ENCODE results near the gene MUC5B. TPM values are rescaled to one million over a fixed set of nuclear protein-coding genes. Genes with fewer than 3 reads are reported as not detected.
A peak's percentile ranks its signal among the peaks of the same experiment; 100 is the strongest.

The MUC5B gene
- polyA plus RNA-seq, 4 donors = 0.01 to 0.74 (median 0.23) TPM; not detected in 1

DNA sequence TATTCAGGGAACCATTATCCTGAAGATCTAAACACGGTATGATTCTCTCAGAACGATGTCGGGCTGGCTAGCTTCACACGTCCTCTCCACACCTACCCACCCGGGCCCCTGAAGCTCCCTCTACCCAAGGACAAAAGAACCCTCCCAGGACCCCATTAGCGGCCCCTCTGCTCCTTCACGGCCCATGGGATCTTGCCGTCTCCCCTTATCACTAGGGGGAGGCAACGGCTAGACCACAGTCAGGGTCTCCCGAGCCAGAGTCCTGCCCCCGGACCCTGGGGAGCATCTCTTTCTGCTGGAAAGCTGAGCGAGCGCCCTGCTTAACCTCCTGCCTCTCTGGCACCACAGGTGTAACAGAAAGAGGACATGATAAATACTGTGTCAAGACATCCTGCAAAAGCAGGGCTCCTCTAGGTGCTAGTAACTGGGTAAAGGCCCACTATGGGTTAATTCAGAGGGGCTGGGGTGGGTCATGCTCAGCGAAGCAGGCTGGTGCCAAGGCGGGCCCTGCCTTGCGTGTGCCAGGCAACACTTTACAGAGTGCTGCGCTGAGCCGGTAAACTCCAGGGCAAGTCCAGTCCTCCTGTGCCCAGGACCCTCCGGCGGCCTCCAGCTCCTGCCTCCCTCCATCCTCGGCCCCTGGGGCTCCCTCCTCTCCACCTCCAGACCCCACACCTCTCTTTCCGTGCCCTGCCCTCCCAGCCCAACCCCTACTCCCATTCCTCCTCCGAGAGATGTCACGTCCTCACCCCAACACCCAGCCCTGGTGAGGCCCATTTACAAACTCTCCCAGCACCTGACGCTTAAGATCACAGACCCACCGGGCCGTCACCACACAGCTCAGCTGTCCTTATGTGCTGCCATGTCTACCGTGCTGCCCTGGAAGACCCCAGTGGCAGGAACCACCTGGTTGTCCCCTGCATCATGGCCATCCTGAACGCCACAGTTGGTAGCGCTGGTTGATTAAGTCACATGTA, 83.6 kb downstream of the MUC5B start:
- DNase-seq (ENCODE audit: low read depth in 4 of 4, low spot score in 3 of 4) = no peak

GRCh38 chr11:1307163-1307870, 84.5 kb downstream of the MUC5B start:
- no peak for DNase-seq (ENCODE audit: low read depth in 4 of 4, low spot score in 3 of 4)

GRCh38 chr11:1307998-1308742, 85.3 kb downstream of the MUC5B start:
- no peak for DNase-seq (ENCODE audit: low read depth in 4 of 4, low spot score in 3 of 4)

- no peak for DNase-seq (ENCODE audit: low read depth in 4 of 4, low spot score in 3 of 4)
These were observed 86.1 kb downstream of the MUC5B start for GRCh38 chr11:1308743-1309497.

DNA sequence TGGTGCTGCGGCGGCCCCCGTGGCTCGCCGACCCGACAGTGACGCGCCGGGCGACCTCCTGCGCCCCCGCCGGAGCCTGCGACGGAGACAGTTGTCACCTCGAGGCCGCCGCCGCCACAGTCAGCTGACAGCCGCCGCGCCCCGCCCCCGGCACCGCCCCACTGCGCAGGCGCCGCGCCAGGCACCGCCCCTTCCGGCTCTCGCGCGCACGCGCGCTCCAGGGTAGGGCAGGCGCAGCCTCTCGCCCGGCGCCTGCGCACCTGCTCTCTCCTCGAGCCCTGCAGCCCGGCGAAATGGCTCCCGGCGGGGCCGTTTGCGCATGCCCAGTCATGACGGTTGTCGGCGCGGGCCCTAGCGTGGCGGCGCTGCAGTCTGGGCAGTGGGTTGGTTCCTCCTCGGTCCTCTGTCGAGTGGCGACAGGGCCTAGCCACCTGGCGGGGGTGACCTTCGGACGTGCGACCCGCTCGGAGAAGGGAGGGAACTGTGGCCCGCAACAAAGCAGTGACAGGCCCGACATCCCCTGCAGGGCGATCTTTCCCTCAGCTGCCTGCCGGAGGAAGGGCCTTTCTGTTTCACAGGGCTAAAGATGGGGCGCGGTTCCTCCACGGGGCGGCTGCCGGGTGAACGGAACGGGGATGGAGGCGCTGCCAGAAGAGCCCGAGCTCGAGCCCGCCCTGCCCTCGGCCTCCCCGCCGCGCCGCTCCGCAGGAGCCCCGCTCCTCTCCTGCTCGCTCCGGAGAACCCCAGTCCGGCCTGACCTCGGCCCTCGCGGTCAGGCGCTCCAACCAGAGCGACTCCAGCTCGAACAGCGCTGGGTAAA, 86.8 kb downstream of the MUC5B start, which contains the start of gene TOLLIP:
TOLLIP (minus strand) TSS at position 135 of the 820 bp plus-strand sequence; CDS start at position 1, 134 bp downstream.
- peak; percentile 81 to 90 (median 88) for DNase-seq (ENCODE audit: low read depth in 4 of 4, low spot score in 3 of 4)

DNA sequence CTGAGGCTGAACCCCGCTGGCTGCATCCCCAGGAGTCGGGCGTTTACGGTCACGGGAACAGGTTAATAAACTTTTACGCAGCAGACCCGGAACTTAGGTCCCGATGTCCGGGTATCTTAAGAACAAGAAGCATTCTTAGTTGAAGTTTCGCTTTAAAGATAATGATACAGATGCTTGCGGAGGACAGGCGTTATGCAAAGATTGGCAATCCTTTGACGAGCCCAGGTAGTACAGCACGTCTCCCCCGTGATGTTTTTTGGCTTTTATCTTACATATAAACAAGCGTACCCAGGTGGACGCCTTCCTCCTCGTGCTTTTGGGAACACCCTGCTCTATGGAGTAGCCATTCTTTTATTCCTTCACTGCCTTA, 87.4 kb downstream of the MUC5B start:
- no peak for DNase-seq (ENCODE audit: low read depth in 4 of 4, low spot score in 3 of 4)

DNA sequence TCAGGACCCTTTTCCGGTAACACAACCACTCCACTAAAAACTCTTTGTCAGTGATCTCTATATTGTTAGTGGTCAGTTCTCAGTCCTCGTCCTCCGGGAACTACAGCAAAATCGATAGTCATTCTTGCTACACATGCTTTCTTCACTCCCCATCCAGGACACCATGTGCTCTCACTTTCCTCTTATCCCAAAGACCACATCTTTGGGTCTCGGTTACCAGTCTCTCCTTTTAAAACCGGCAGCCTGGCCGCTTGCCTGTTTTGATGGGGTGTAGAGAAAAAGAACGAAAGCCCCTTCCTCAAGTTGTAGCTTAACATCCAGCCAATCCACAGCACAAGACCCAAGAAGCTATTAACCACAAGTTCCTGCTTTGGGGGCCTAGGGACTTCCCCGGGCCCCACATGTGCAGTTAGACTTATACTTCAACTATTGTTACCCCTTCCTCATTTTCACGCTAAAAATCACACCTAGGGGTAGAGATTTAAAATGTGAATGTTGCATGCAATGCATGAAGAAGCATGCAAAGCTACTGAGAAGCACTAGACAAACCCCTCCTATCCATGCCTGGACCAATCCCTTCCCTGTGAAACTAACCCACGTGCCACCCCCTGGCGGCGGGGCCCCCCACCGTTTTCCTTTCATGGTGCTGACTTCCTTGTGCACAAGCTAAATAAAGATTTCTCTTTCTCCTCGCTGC, 88.1 kb downstream of the MUC5B start:
- no peak for DNase-seq (ENCODE audit: low read depth in 4 of 4, low spot score in 3 of 4)

Other genes starting within 250 kb of the MUC5B start
- gene MUC6, start 186.3 kb upstream of the MUC5B start, polyA plus RNA-seq (ENCODE audit: insufficient read length in 4 of 4) = 10 to 100 TPM in 3 of 4 donors, under 1 TPM in 1; 0.66 to 38.7 (median 16.8) TPM
- under 1 TPM in 3 of 4 donors, not detected in 1; 0.01 to 0.18 (median 0.17) TPM for gene MUC2, start 148.2 kb upstream of the MUC5B start, polyA plus RNA-seq (ENCODE audit: insufficient read length in 4 of 4)
- gene MUC5AC, start 65.1 kb upstream of the MUC5B start, polyA plus RNA-seq (ENCODE audit: insufficient read length in 4 of 4) = under 1 TPM in 3 of 4 donors, not detected in 1; 0.01 to 0.18 (median 0.02) TPM
- 10 to 100 TPM; 21.7 to 50.4 (median 35.6) TPM for gene TOLLIP, start 86.6 kb downstream of the MUC5B start, polyA plus RNA-seq (ENCODE audit: insufficient read length in 4 of 4)
- gene BRSK2, start 166.9 kb downstream of the MUC5B start, polyA plus RNA-seq (ENCODE audit: insufficient read length in 4 of 4) = 1 to 10 TPM in 1 of 4 donors, under 1 TPM in 3; 0.64 to 1.1 (median 0.89) TPM

Data from left renal pelvis (tissue), 4 donors.